Sigmoid colon (tissue), 4 donors: ENCODE data around the gene MOB3B.

ENCODE experiments used
- CTCF ChIP-seq, 4 experiments: fragments of 450-650 bp in 3 of 4; fragments of 200-600 bp in 1 of 4; IDR thresholded peaks; one replicate each; pipeline ENCODE4 v1.5.1; 2016 to 2019; ENCODE audit warnings: antibody characterized with exemption in 4 of 4, mild to moderate bottlenecking in 3 of 4, moderate library complexity in 2 of 4
- EP300 ChIP-seq, 4 donors: sonication (generic); formaldehyde crosslinking; IDR thresholded peaks; one replicate each; pipeline ENCODE4 v1.6.1; 2017; ENCODE audit warnings: antibody characterized with exemption in 4 of 4

GRCh38 chr9:27340285-27340674 is 189.3 kb downstream of the MOB3B start:
- no peak for TF ChIP-seq EP300 (IDR thresholded peaks at IDR 0.05)
- no peak for TF ChIP-seq CTCF (IDR thresholded peaks at IDR 0.05)
